Erythroblast (primary cell): ENCODE data around the gene RILP.
"Not testable (repeated sequence)": the region's sequence is repeated elsewhere in the genome, so short reads cannot be mapped to it uniquely, and the experiment has no call there.

Experiments
- DNase-seq, 2 experiments: peaks; one replicate each; lab custom pipeline; 2025; lab: John Stamatoyannopoulos, UW
- GATA1 ChIP-seq: IDR thresholded peaks from 2 replicates; pipeline ENCODE4 v1.6.1; 2011; ENCODE audit warnings: low read depth, mild to moderate bottlenecking, control low read depth, low read length, moderate library complexity
- POLR2A ChIP-seq: IDR thresholded peaks from 2 replicates; pipeline ENCODE4 v1.6.1; 2011; ENCODE audit warnings: mild to moderate bottlenecking, low read length

The RILP gene

DNA sequence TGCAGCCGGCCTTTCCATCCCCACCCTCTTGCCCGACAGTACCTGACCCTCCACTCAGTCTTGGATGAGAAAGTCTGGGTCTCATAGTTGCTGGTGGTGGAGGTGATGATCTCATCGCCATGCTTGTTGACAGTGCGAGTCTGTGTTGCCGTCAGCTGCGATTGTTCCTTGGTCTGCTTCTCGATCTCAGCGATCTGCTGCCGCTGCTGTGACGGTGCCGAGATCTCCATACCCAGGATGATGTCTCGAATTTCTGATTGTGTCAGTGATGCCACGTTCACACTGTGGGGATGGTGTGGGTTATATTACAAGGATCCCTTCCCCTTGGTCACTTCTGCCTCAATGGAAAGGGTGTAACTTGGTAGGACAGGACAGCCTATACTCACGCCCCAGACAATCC, 4.1 kb upstream of the RILP start:
- no peak for TF ChIP-seq GATA1
- TF ChIP-seq POLR2A: no peak
- DNase-seq: no peak

DNA sequence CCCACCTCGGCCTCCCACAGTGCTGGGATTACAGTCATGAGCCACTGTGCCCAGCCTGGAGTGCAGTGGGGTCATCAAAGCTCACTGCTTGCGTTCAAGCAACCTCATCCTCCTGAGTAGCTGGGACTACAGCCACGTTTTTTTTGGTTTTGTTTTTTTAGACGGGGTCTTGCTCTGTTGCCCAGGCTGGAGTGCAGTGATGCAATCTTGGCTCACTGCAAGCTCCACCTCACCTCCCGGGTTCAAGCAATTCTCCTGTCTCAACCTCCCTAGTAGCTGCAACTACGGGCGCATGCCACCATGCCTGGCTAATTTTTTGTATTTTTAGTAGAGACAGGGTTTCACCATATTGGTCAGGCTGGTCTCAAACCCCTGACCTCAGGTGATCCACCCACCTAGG, 3.1 kb upstream of the RILP start:
- DNase-seq: not testable (repeated sequence)

DNA sequence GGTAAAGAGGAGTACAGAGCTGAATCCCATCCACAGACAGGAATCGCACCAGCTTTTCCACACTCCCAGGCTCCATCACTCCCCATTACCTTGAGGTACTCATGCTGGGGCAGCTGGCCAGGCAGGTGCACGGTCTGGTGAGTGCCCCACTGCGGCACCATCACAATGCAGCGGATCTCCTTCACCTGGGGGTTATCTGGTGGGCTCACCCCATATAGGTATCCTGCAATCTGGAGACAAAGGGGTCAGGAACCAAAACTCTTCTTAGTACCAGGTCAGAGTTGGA, 1.8 kb upstream of the RILP start:
- no peak for TF ChIP-seq POLR2A
- no peak for TF ChIP-seq GATA1
- no peak for DNase-seq

DNA sequence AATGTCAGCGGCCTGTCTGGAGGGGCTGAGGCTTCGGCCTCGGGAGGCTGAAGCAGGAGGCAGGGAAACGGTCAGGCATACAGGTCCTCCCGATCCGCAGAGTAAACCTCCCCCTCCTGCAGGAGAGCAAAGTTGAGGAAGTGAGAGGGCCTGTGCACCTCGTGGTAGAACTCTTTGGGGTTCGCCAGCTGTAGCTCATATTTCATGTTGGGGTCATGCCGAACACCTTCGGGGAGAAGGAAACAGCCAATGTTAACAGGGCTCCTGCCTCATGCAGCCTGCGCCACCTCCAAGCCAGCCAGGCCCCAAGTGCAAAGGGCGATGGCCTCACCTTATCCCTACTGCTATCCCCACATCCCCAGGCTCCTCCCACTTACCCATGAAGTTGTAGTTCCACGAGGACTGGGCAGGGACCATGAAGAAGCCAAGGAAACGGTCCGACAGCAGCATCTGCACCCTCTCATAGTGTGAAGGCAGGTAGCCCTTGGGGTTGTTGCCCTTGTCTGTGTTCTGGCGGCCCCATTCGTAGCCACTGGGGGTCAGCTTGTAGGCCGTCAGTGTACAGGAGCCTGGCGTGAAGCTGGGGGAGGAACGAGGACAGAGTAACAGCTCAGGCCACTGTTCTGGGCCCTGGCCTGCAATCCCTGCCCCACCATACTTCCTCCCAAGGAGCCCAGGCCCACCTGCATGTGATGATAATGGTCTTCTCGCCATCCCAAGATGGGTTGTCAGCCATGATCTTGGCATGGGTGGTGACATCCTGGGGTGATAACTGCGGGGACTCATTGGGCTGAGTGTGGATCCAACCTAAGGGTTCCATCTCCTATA, 1.3 kb upstream of the RILP start:
- no peak for DNase-seq
- TF ChIP-seq POLR2A: no peak
- no peak for TF ChIP-seq GATA1

DNA sequence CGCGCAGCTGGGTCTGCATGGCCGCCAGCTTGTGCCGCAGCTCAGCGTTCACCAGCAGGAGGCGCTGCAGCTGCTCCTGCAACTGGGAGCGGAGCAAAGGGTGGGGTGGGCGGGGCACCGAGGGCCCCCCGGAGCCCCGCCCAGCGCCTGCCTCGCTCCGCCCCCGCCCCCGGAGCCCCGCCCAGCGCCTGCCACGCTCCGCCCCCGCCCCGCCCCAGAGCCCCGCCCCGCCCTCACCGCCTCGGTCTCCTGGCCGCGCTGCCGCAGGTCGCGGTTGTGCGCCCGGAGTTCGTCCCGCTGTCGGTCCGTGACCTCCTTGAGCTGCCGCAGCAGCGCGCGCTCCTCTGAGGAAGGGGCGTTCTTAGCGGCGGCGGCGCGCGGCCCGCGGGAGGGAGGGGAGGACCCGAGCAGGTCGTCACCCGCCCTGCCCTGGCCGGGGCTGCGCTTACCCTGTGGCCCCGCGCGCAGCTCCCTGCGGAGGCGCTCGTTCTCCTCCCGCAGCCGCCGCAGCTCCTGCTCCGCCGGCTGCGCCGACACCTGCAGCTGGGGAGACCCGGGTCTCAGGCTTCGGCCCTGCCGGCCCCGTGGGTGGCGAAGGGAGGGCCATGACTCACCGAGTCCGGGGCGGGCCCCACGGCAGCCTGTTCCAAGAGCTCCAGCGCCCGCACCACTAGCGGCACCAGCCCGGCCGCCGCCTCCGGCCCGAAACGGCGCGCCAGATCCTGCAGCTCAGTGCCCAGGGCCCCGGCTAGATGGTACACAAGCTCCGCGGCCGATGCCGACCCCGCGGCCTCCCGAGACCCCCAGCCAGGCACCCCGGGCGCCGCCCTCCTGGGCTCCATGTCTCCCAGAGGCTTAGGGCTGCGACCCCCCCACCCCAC, 463 bp downstream of the RILP start:
- DNase-seq: peak; percentile 96 to 99
- TF ChIP-seq POLR2A (peak; percentile 84), GATA1 (no peak)

DNA sequence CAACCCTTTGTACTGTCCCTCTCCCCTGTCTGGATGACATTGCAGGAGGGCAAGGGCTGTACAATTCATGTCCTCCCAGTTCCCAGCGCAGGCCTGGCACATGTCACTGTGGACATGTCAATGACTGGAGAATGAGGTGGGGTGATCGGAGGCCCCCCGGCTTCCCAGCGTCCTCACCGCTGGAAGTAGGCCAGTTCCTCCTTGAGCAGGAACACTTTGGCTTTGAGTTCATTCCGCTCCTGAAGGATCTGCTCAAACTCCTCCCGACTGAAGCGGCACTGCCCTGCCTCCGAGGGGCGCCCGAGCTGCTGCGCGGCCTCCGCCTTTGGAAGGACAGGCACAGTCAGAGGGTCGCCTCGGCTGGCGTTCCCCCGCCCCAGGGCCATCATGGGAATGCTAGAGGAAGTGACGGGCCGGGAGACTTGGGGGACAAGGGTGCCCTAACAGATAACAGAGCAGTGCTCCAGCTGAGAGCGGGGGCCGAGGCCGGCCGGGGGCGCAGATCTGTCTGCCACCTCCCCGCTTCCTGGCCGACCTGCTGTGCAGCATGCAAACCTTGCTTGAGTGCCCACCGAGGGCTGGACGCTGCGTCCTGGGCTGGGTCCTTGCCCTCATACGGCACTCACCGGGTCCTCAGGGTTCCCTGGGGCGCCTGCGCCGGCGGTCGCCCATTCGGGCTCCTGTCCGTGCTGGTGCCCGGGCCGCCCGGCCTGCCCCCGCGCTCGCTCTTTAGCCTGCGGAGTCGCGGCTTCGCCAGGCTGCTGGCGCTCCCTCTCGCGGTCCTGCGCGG, 1.3 kb downstream of the RILP start:
- TF ChIP-seq POLR2A: no peak
- no peak for TF ChIP-seq GATA1
- DNase-seq: peak in 1 of 2 experiments; percentile 72

DNA sequence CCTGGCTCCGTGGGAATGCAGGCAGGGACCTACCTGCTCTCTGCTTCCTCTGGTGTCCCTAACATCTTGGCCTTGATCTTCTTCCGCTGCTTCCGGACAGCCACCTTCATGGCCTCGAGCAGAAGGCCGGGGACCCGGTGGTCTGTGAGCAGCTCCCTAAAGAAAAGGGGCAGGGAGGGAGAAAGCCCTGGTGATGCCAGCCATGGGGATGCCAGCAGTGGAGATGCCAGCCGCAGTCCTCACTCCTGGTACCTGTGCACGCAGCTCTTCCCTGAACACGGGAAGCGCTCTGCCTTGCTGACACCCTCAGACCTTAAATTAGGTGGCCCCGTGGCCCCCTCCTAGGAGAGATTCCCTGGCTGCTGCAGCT, 1.9 kb downstream of the RILP start:
- DNase-seq: no peak
- TF ChIP-seq GATA1 (no peak), POLR2A (no peak)

DNA sequence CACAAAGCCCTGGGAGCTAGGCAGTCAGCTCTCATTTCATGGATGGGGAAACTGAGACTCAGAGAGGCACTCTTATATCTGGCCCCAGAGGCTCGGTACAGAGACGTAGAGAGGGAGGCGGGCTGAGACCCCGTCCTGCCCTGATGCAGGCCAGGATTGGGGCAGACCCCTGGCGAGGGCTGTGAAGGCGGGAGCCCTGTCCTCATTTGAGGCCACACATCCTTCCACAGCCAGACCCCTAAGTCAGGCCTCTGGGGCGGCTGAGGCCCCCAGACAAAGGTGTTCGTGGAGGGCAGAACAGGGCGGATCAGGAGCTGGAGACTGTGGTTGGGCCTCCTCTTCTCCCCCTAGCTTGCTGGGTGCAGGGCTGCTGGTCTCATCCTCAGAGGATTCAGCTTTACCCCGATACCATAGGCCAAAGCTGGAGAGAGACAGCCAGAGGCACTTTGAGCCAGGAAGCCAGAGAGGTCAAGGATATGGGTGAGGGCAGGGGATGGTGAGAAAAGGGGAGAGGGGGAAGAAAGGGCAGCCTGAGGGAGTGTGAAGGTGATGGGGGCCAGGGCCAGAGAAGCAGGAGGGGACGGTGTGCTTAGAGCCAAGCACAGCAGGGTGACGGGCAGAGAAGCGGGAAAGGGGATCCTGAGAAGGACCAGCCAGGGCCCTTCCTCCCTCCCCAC, 3.3 kb downstream of the RILP start:
- DNase-seq: no peak
- TF ChIP-seq GATA1 (no peak), POLR2A (no peak)

DNA sequence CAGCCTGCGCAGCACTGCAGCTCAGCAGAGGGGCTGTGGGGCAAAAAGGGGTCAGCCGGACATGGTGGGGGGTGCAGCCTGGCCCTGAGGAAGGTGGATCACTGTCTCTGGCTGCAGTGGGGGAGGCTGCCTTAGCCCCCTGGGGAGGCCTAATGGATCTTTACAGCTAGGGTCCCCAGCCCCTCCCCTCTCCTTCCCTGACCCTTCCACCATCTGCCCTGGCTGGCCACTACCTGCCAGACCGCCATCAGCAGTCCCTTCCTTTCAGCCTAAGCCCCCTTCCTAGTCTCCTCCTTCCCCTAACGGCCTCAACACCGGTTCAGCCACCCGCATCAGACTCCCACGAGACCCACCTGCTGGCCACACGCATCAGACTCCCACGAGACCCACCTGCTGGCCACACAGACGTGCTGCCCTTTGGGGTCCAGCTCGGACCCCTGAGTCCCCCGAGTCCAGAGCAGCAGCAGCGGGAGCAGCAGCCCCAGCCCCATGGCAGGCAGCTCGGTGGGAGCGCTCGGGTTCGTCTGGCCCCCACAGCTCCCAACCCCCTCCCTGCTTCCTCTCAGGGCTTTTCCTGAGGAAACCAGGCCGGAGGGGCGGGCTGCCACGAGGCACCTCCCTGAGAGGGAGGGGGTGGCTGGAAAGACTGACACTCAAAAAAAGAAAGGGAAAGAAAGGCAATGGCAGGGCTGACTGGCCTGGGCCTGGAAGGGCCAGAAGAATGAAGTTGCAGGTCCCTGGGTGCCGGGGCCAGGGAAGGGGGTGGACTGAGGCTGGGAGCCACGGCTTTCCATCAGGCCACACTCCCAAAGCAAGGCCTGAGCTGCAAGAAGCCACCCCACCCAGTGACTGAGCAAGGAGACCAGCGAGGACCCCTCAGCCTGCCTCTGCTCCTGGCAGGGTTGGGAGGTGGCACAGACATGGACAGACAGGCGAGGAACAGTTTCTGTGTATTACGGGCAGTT, 4.2 kb downstream of the RILP start, which contains the start of gene SCARF1:
Gene SCARF1 (minus strand): TSS at position 526 of the 965 bp plus-strand sequence. CDS start 35 bp downstream, at position 491.
- TF ChIP-seq GATA1 (no peak), POLR2A (no peak)
- DNase-seq: no peak

DNA sequence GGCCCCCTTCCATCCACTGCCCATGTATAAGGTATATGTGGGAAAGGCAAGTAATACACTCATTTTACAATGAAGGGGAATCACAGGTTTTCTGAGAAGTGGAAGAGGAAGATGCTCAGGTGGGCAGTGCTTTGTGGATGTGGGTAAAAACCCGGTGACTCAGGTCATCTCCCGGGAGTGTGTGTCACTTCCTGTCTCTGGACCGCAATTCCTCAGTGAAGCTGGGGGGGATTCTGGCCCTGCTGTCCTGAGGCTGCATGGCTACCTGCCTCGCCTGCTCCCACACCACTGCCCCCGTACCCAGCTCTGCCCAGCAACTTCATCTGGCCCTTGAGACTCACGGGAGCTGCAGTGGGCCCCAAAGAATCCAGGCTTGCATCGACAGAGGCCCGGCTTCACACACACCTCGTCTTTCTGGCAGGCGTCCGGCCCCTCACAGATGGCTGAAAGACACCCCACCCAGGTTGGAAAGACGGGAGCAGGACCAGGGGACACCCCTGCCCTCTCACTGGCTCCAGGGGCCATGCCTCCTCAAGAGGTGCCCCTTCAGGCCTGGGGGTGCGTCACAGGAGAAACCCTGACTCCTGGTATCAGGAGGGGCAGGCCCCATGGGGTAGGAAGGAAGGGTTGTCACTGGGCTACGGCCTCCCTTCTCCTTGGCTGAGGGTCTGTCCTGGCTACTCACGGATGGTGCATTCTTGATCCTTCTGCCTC, 5.0 kb downstream of the RILP start:
- TF ChIP-seq POLR2A (no peak), GATA1 (no peak)
- DNase-seq: peak in 1 of 2 experiments; percentile 31

DNA sequence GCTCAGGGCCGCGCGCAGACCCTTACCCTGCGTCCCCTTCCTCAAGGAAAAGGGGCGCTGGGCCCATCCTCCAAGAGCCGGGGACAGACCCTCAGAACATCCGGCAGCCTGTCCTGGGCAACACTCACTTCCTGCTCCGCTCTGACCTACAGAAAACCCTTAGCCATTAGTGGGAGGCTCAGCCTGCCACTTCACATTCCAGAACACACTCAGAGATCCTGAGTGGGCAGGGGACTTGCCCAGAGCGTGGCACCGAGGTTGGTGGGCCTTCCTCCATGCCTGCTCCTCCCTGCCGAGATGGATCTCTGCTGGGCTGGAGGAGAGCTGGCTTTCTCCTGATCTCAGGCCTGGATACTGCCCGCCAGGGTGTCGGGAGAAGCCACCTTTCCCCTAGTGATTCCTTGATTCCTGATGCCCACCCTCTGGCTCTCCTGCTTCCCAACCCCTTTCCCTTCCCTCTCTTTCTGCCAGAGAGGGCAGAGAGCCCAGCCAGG, 5.6 kb downstream of the RILP start:
- TF ChIP-seq GATA1 (no peak), POLR2A (no peak)
- no peak for DNase-seq
